Activated naive CD4-positive, alpha-beta T cell treated with anti-CD3 and anti-CD28 coated beads for 36 hours (primary cell): ENCODE data around the gene MSH5. TPM values are rescaled to one million over a fixed set of nuclear protein-coding genes. Genes with fewer than 3 reads are reported as not detected.

Experiments
- CTCF ChIA-PET: fragments of 350-600 bp; sonication (Branson Sonifier 250); formaldehyde crosslinking; loops from one replicate; lab custom pipeline; 2021; ENCODE audit warnings: antibody characterized with exemption; lab: Charles Lee
- DNase-seq: peaks from one replicate; pipeline ENCODE4 v3.0.0-alpha.2; 2020
- H3K27ac Mint-ChIP-seq: one replicate; pipeline ENCODE4 v1.8.0; 2021; ENCODE audit warnings: mild to moderate bottlenecking, mixed read lengths
- H3K27me3 Mint-ChIP-seq: one replicate; pipeline ENCODE4 v1.8.0; 2021; ENCODE audit warnings: low read depth, mixed read lengths
- H3K36me3 Mint-ChIP-seq: one replicate; pipeline ENCODE4 v1.8.0; 2021; ENCODE audit warnings: low read depth, mixed read lengths
- H3K4me1 Mint-ChIP-seq: one replicate; pipeline ENCODE4 v1.8.0; 2021; ENCODE audit warnings: low read depth, mixed read lengths
- H3K4me3 Mint-ChIP-seq: one replicate; pipeline ENCODE4 v1.8.0; 2021; ENCODE audit warnings: mild to moderate bottlenecking, moderate library complexity, mixed read lengths
- H3K9me3 Mint-ChIP-seq: one replicate; pipeline ENCODE4 v1.8.0; 2021; ENCODE audit warnings: mixed read lengths
- intact Hi-C: fragments of 100-400 bp; cut with micrococcal nuclease; formaldehyde crosslinking; loops from one replicate; pipeline ENCODE4 v1.15.1; 2023
- total RNA-seq, 2 experiments: library from RNA; stranded (reverse); gene quantifications; one replicate each; pipeline ENCODE4 v1.2.3, GENCODE V29; 2021

Gene MSH5
- total RNA-seq, 2 experiments from 2014 or later, result 101 to 105 TPM

DNA sequence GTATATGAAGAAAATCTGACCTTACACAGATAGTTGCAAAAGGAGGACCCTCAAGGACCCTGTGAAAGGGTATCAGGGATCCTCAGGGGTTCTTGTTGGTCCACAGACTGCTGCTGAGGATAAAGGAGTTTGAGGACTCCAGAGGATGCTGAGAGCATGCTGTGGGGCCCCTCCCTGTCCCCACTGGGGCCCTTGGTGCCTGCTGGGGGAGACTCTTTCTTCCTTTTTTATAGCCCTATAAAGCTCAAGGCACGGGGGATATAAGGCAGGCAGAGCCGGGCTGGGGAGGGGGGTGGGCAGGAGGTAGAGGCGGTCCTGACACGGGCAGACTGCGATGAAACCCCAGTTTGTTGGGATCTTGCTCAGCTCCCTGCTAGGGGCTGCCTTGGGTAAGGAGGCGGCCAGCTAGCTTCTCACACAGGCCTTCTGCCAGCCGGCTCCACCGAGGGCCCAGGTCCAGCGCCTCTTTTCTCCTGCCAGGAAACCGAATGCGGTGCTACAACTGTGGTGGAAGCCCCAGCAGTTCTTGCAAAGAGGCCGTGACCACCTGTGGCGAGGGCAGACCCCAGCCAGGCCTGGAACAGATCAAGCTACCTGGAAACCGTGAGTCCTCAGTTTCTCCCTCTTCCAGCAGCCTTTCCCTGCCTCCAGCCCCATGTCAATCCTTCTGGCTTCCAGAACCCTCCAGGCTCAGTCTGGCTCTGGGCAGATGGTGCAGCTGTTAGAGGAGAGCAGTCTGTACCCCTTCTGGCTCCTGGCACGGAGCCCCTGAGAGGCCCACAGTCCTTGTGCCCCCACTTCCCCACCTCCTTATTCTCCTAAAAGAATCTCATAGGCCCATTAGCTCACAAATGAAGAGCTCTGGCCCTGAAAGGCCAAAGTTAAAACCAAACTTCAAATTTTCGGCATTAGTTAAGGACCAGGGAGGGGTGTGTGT is 24.5 kb upstream of the MSH5 start, which contains the start of gene LY6G6D:
Gene LY6G6D, plus strand, starts transcription at position 327 of the 937 bp plus-strand sequence. Its CDS starts 8 bp downstream, at position 335.
- no peaks in the 10 kb centered on the region for H3K36me3 Mint-ChIP-seq
- CTCF ChIA-PET, result interaction anchor here (0.5 to 2.7 kb wide), 2 partner anchors 15 to 38 kb away, joined by 8 to 12 read pairs; no protein-coding TSS in a partner anchor

DNA sequence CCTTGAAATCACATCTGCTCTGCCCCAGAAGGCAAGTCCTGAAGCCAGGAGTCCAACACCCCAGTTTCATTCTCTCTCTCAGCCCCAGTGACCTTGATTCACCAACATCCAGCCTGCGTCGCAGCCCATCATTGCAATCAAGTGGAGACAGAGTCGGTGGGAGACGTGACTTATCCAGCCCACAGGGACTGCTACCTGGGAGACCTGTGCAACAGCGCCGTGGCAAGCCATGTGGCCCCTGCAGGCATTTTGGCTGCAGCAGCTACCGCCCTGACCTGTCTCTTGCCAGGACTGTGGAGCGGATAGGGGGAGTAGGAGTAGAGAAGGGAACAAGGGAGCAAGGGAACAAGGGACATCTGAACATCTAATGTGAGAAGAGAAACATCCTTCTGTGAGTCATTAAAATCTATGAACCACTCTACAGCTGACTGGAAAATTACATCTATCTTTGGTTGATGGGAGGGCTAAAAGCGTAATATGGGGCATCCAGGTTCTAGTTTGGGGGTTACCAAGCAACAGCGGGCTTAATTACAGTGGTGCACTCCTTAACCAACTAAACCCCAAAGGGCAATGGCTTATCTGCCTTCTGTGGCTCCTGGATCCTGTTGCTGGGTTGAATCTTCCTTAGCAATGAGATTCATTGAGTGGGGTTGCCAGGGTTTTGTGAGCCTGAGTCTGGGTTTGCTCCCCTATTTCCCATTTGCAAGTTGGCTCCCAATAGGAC is 22.1 kb upstream of the MSH5 start:
- Mint-ChIP-seq H3K27me3 (no peaks in the 10 kb centered on the region), H3K9me3 (no peaks in the 10 kb centered on the region), H3K4me1 (peaks cover 2% of the 10 kb centered on the region), H3K36me3 (no peaks in the 10 kb centered on the region), H3K27ac (no peak overlapping the region), H3K4me3 (no peak overlapping the region)
- no peak for DNase-seq
- intact Hi-C loops, result no loop called here
- CTCF ChIA-PET, result no interaction called here

More for the DNA sequence above, 24.5 kb upstream of the MSH5 start, which contains the start of gene LY6G6D:
- Mint-ChIP-seq H3K27me3 (no peaks in the 10 kb centered on the region), H3K4me3 (no peak within 1 kb of the TSS), H3K9me3 (no peaks in the 10 kb centered on the region), H3K4me1 (peaks cover 8% of the 10 kb centered on the region), H3K27ac (no peak within 1 kb of the TSS)
- no peak for DNase-seq
- intact Hi-C loops, result no loop called here

DNA sequence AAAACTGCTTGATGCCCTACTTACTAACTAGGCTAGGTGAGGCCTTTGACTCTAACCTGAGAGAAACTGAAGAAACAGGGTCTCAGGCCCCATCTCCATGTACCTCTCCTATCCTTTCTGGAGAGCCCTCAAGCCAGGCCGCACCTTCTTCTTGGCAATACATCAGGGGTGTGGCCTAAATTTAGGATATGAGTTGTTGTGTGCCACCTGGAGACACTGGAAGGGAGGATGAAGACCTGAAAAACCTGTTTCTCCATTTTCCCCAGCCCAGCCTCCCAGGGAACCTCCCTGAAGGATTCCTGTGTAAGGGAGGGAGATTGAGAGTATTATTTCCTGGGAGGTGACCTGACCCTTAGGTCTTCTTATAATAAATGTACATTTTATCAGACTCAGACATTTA is 21.5 kb upstream of the MSH5 start:
- Mint-ChIP-seq H3K4me3 (no peak overlapping the region), H3K4me1 (peaks cover 2% of the 10 kb centered on the region), H3K27ac (no peak overlapping the region), H3K27me3 (no peaks in the 10 kb centered on the region), H3K36me3 (no peaks in the 10 kb centered on the region), H3K9me3 (no peaks in the 10 kb centered on the region)
- CTCF ChIA-PET, result no interaction called here
- DNase-seq, result no peak
- intact Hi-C loops, result no loop called here

DNA sequence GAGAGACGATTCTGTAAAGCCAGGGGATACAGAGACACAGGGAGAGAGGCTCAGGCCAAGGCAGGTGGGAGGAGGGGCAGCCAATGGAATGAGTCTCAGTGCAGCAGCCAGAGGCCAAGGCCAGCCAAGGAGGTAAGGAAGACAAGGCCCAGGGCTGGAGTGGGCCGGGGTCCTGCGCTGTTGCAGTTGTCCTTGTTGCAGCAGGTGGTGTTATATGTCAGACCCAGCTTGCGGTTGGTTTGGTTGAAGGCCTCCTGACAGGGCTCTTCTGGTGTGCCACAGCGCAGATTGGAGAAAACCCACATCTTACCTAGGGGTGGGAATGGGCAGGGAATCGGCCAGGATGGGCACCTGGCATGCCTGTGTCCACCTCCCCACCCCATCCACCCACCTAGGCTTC is 20.8 kb upstream of the MSH5 start:
- intact Hi-C loops, result no loop called here
- DNase-seq, result no peak
- no peak overlapping the region for H3K4me3 Mint-ChIP-seq
- peaks cover 1% of the 10 kb centered on the region for H3K4me1 Mint-ChIP-seq
- no peaks in the 10 kb centered on the region for H3K27me3 Mint-ChIP-seq
- CTCF ChIA-PET, result no interaction called here
- H3K27ac Mint-ChIP-seq, result no peak overlapping the region
- H3K9me3 Mint-ChIP-seq, result no peaks in the 10 kb centered on the region
- H3K36me3 Mint-ChIP-seq, result no peaks in the 10 kb centered on the region

DNA sequence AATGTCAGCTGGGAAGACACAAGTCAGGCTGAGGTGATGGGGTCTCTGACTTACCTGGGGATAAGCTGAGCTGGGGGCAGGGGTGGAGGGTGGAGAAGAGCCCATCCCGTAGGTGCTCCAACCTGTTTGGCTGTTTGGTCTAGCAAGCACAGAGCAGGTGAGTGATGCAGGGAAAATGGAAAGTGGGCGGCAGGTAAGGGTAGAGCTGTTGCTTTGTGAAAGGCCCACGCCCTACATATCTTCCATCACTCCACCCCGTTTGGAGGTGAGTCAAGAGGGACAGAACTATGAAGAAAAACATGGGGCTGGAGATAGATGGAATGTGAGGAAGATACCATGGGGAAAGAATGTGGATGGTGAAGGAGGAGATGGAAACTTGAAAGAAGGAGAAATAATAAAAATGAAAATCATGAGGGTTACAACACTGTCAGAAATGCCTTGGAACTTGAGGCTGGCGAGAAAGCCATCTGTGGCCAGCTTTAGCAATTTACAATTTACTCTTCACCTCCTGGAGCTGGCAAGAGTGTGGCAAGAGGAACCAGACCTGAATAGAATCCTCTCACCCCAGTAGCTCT is 19.5 kb upstream of the MSH5 start:
- CTCF ChIA-PET, result no interaction called here
- no peaks in the 10 kb centered on the region for H3K27me3 Mint-ChIP-seq
- DNase-seq, result no peak
- H3K4me1 Mint-ChIP-seq, result no peaks in the 10 kb centered on the region
- no peak overlapping the region for H3K27ac Mint-ChIP-seq
- no peaks in the 10 kb centered on the region for H3K9me3 Mint-ChIP-seq
- intact Hi-C loops, result no loop called here
- no peak overlapping the region for H3K4me3 Mint-ChIP-seq
- no peaks in the 10 kb centered on the region for H3K36me3 Mint-ChIP-seq

DNA sequence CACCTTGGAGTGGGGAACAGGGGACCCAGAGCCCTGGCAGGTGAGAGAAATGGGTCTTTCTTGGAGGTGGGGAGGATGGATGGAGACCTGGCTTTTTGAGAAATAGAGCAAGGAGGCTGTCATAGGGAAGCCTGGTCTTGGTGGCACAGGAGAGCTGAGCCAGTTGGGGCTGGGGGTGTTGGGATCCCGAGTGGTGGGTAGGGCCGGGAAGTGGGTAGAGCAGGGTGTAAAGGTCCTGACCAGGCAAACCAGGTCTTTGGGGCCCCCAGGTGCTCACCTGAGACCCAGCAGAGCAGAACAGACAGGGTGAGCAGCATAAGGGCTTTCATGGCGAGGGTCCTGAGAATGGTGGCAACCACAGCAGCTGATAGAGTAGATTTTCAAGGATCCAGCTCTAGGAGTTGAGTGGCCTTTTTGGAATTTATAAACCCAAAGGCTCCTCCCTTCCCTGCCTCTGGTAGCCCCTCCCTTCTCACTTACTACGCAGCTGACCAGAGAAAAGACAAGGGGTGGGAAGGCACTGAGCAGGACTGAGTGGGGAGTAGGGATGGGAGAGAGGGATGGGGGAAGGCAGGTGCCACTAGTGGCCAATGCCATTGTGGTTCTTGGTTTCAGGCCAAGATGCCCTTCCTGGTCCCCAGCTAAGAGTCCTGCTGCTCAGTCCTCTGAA is 18.3 kb upstream of the MSH5 start, which contains the start of gene LY6G6C:
Gene LY6G6C, minus strand, starts transcription at position 396 of the 670 bp plus-strand sequence. Its CDS starts 67 bp downstream, at position 329.
- H3K36me3 Mint-ChIP-seq, result no peaks in the 10 kb centered on the region
- intact Hi-C loops, result no loop called here
- CTCF ChIA-PET, result no interaction called here

DNA sequence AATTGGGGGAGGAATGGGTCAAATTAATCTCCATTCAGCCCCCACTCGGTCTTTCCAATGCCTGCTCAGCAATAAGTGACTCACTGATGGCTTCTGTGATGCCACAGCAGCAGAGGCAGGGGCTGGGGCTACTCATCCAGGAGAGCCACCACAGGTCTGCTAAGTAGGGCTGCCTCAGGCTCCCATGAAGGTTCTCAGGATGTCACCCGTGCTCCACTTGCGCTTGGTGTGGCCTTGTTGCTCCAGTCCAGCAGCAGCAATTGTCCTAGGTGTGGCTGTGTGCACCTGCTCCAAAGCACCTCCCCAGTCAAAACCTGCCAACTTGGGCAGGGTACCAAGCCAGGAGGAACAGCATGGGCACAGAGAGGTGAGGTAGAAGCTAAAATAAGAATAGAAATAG is 17.6 kb upstream of the MSH5 start:
- Mint-ChIP-seq H3K4me3 (no peak overlapping the region), H3K36me3 (no peaks in the 10 kb centered on the region), H3K27ac (no peak overlapping the region), H3K4me1 (peaks cover 16% of the 10 kb centered on the region), H3K27me3 (no peaks in the 10 kb centered on the region), H3K9me3 (no peaks in the 10 kb centered on the region)
- CTCF ChIA-PET, result no interaction called here
- no peak for DNase-seq
- intact Hi-C loops, result no loop called here

More for the DNA sequence above, 18.3 kb upstream of the MSH5 start, which contains the start of gene LY6G6C:
- no peaks in the 10 kb centered on the region for H3K27me3 Mint-ChIP-seq
- H3K9me3 Mint-ChIP-seq, result no peaks in the 10 kb centered on the region
- H3K4me1 Mint-ChIP-seq, result peaks cover 10% of the 10 kb centered on the region
- H3K27ac Mint-ChIP-seq, result no peak within 1 kb of the TSS
- no peak for DNase-seq
- H3K4me3 Mint-ChIP-seq, result no peak within 1 kb of the TSS

DNA sequence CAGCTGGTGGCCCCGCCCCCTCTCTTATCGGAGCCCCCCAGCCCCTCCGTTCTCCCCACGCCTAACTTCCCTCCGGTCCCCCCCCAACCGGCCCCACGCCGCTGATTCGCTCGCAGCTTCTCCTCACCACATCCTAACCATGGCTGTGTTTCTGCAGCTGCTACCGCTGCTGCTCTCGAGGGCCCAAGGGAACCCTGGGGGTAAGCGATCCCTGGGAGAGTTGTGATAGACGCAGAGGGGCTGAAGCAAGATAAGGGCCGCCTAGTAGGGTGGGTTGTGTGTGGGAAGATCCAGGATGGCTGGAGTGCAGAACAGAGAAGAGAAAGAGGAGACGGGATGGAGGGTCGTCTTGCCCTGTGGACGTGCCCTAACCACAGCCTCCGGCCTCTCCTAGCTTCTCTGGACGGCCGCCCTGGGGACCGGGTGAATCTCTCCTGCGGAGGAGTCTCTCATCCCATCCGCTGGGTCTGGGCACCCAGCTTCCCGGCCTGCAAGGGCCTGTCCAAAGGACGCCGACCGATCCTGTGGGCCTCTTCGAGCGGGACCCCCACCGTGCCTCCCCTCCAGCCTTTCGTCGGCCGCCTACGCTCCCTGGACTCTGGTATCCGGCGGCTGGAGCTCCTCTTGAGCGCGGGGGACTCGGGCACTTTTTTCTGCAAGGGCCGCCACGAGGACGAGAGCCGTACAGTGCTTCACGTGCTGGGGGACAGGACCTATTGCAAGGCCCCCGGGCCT is 16.4 kb upstream of the MSH5 start, which contains the start of gene MPIG6B:
Gene MPIG6B, plus strand, starts transcription at position 129 of the 735 bp plus-strand sequence. Its CDS starts 11 bp downstream, at position 140.
- Mint-ChIP-seq H3K36me3 (peaks cover 3% of the 10 kb centered on the region), H3K4me3 (no peak within 1 kb of the TSS), H3K4me1 (peaks cover 25% of the 10 kb centered on the region), H3K27me3 (no peaks in the 10 kb centered on the region), H3K9me3 (no peaks in the 10 kb centered on the region), H3K27ac (no peak within 1 kb of the TSS)
- CTCF ChIA-PET, result interaction anchor here (1.0 kb wide), 1 partner anchor 46 kb away, joined by 4 read pairs; no protein-coding TSS in a partner anchor
- intact Hi-C loops, result no loop called here
- no peak for DNase-seq

DNA sequence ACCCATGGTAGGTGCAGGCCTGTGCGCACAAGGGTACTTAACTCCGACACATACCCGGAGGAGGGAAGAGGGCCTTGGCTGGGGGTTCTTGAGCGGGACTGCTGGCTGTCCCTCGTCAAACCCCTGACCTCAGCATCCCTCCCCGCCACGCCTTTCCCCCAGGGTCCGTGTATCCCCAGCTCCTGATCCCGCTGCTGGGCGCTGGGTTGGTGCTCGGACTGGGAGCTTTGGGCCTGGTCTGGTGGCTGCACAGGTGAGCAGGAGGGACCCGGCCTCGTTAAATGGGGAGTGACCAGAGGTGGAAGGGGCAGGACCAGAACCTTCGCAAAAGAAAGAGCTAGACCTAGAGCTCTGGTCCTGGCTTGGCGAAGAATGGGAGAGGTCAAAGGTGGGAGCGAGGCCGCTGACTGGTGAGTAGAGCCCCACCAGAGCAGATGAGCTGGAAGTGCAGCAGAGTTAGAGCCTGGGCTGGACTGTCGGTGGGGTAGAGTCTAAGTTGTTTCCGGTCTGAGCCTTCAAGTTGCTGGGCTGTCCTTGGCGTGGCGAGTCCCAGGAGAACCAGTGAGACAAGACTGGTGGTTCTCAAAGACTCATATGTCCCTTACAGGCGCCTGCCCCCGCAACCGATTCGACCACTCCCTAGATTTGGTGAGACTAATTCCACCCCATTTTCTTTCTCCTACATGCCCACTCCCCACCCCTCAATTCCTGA is 15.7 kb upstream of the MSH5 start:
- DNase-seq, result no peak
- Mint-ChIP-seq H3K4me1 (peaks cover 31% of the 10 kb centered on the region), H3K36me3 (peaks cover 3% of the 10 kb centered on the region), H3K9me3 (no peaks in the 10 kb centered on the region), H3K4me3 (no peak overlapping the region), H3K27me3 (no peaks in the 10 kb centered on the region), H3K27ac (no peak overlapping the region)
- intact Hi-C loops, result no loop called here
- CTCF ChIA-PET, result interaction anchor here (1.0 kb wide), 1 partner anchor 46 kb away, joined by 4 read pairs; no protein-coding TSS in a partner anchor

DNA sequence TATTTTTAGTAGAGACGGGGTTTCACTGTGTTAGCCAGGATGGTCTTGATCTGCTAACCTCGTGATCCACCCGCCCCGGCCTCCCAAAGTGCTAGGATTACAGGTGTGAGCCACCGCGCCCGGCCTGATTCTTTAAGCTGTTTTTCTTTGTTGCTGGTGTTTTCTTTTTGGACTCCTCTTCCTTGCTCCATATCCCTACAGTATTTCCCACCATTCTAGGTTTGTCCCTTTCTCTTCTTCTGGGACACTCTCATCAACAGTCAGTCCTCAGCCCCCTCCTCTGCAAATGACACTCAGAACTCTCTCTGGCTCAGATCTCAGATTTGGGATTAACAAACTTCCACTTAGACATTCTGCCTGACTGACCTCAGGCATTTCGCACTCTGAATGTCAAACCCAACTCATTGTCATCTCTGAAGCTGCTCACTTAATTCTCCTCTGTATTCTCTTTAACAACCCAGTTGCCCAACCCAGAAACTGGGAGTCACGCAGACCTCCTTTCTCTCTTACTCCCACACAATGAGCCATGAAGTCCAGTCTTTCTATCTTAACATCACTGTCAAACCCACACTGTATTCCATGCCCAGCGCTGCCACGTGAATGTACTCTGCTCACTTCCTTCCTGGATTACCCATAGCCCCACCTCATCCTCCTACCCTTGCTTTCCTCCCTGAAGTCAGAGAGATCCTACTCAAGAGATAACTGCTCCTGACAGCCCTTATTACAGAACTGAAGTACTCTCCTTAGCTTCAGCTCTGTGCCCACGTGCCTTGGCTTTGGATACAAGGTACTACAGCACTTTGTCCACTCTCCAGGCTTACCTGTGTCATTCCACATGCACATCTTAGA is 14.1 kb upstream of the MSH5 start:
- H3K36me3 Mint-ChIP-seq, result peaks cover 3% of the 10 kb centered on the region
- H3K4me1 Mint-ChIP-seq, result peaks cover 44% of the 10 kb centered on the region
- CTCF ChIA-PET, result interaction anchor here (0.7 to 2.2 kb wide), 3 partner anchors 9 to 92 kb away, joined by 3 to 5 read pairs (median 4); no protein-coding TSS in a partner anchor
- no peak overlapping the region for H3K4me3 Mint-ChIP-seq
- no peak overlapping the region for H3K27ac Mint-ChIP-seq
- no peaks in the 10 kb centered on the region for H3K9me3 Mint-ChIP-seq
- intact Hi-C loops, result no loop called here
- H3K27me3 Mint-ChIP-seq, result no peaks in the 10 kb centered on the region
- no peak for DNase-seq
